Progenitor cell of endocrine pancreas (in vitro differentiated cells): ENCODE results near the gene STIM2. TPM values are rescaled to one million over a fixed set of nuclear protein-coding genes. Genes with fewer than 3 reads are reported as not detected.

ENCODE experiments used
- DNase-seq: peaks from one replicate; pipeline ENCODE4 v3.0.0; 2021; ENCODE audit warnings: low spot score; ENCODE audit not compliant: unreplicated experiment
- H3K27ac Mint-ChIP-seq: 2 replicates; pipeline ENCODE4 v1.8.0; 2021; ENCODE audit warnings: mild to moderate bottlenecking, moderate library complexity, mixed read lengths
- H3K27me3 Mint-ChIP-seq: 2 replicates; pipeline ENCODE4 v1.8.0; 2021; ENCODE audit warnings: mixed read lengths
- H3K36me3 Mint-ChIP-seq: 2 replicates; pipeline ENCODE4 v1.8.0; 2022; ENCODE audit warnings: mixed read lengths; ENCODE audit not compliant: insufficient read depth
- H3K4me1 Mint-ChIP-seq: 2 replicates; pipeline ENCODE4 v1.8.0; 2021; ENCODE audit warnings: low read depth, mixed read lengths
- H3K4me3 Mint-ChIP-seq: 2 replicates; pipeline ENCODE4 v1.8.0; 2021; ENCODE audit warnings: low read depth, mild to moderate bottlenecking, moderate library complexity, mixed read lengths
- H3K9me3 Mint-ChIP-seq: 2 replicates; pipeline ENCODE4 v1.8.0; 2021; ENCODE audit warnings: low read depth, mixed read lengths
- total RNA-seq: library from RNA; stranded (reverse); gene quantifications from 2 replicates; pipeline ENCODE4 v1.2.1, GENCODE V29; 2021
- TF ChIP-seq, protein P1 (sequence below): fragments of 200-600 bp; sonication (generic); IDR thresholded peaks from one replicate; pipeline ENCODE4 v1.5.0; 2021; ENCODE audit warnings: antibody characterized with exemption, mild to moderate bottlenecking; ENCODE audit not compliant: unreplicated experiment

Gene STIM2
- total RNA-seq, 1 donor from 2014 or later = 48.7 TPM

DNA sequence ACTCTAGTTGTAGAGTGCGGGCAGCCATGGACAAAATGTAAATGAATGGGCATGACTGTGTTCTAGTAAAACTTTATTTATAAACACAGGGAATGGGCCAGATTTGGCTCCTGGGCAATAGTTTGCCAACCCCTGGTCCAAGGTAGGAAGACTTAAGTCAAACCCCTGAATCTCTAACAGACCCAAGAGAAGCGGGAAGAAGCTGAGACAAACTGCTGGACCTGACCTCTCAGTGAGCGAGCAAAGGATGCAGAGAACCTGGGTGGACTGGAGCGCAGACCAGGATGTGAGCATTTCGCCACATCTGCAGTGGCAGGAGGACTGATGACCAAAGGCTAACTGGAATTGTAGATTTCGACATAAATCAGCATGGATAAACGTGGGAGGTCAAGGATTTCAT is 201.6 kb downstream of the STIM2 start:
- TF ChIP-seq, protein P1, sequence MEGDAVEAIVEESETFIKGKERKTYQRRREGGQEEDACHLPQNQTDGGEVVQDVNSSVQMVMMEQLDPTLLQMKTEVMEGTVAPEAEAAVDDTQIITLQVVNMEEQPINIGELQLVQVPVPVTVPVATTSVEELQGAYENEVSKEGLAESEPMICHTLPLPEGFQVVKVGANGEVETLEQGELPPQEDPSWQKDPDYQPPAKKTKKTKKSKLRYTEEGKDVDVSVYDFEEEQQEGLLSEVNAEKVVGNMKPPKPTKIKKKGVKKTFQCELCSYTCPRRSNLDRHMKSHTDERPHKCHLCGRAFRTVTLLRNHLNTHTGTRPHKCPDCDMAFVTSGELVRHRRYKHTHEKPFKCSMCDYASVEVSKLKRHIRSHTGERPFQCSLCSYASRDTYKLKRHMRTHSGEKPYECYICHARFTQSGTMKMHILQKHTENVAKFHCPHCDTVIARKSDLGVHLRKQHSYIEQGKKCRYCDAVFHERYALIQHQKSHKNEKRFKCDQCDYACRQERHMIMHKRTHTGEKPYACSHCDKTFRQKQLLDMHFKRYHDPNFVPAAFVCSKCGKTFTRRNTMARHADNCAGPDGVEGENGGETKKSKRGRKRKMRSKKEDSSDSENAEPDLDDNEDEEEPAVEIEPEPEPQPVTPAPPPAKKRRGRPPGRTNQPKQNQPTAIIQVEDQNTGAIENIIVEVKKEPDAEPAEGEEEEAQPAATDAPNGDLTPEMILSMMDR = no peak
- no peak overlapping the region for H3K4me3 Mint-ChIP-seq
- no peaks in the 10 kb centered on the region for H3K27me3 Mint-ChIP-seq
- H3K9me3 Mint-ChIP-seq = peaks cover 1% of the 10 kb centered on the region
- no peaks in the 10 kb centered on the region for H3K36me3 Mint-ChIP-seq
- H3K27ac Mint-ChIP-seq = no peak overlapping the region
- peaks cover 9% of the 10 kb centered on the region for H3K4me1 Mint-ChIP-seq
- DNase-seq = no peak

DNA sequence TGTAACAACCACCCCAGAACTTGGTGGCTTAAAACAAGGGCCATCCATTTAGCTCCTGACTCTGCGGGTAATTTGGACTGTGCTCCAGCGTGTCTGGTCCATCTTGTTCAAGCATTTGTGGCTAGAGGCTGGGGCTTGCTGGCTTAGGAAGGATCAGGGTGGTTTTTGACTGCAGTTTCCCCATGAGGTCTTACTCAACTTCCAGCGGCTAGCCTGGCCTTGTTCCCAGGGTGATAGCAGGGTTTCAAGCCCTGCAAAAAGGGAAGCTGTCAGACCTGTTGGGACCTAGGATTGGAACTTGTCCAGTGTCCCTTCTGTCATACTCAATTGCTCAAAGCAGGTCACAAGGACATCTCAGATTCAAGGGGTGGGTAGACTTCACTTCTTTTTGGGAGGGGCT is 205.9 kb downstream of the STIM2 start:
- Mint-ChIP-seq H3K27me3 (peaks cover 3% of the 10 kb centered on the region), H3K27ac (no peak overlapping the region), H3K4me3 (no peak overlapping the region), H3K4me1 (peaks cover 5% of the 10 kb centered on the region), H3K9me3 (no peaks in the 10 kb centered on the region), H3K36me3 (no peaks in the 10 kb centered on the region)
- DNase-seq = no peak
- TF ChIP-seq, protein P1 = no peak

DNA sequence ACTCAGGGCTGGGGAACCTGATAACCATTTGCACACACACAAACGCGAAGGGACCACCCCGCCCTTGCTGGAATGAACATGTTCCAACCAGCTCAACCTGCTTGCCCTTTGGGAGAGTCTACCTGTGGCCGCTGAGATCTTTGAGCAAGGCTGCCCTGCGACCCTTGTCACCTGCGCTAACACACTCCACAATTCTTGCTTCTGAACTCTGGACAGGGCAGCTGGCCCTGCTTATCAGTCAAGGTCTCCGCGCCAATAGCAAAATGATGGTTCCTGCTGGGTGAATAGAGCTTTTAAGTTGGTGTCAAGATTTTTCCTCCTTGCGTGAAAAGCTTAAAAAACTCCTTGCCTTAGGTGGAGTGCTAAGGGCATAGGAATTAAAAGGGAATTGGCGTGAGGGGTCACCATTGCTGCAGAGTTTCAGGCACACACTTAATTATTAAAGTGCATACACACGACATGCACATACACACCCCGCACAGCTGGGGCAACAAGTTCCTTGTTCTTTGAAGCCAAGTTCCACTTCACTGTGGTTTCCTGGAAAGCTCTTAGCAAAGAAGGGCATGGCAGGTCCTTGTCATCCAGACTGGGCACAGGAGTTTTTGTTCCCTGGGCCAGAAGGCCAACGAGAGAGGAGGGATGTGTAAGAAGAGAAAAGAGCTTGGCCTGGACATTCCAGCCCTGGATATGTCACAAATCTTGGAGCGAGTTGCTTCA is 207.7 kb downstream of the STIM2 start:
- TF ChIP-seq, protein P1 = no peak
- H3K4me3 Mint-ChIP-seq = no peak overlapping the region
- H3K4me1 Mint-ChIP-seq = peaks cover 5% of the 10 kb centered on the region
- H3K36me3 Mint-ChIP-seq = no peaks in the 10 kb centered on the region
- no peaks in the 10 kb centered on the region for H3K9me3 Mint-ChIP-seq
- H3K27me3 Mint-ChIP-seq = peaks cover 3% of the 10 kb centered on the region
- no peak overlapping the region for H3K27ac Mint-ChIP-seq
- no peak for DNase-seq
